HEK293 (cell line): ENCODE results near the gene ZNF217.

Experiments used
- CTCF ChIA-PET: fragments of 350-600 bp; formaldehyde crosslinking; extraction: SDS; loops from one replicate; lab custom pipeline; 2021; ENCODE audit warnings: antibody characterized with exemption; lab: Yijun Ruan, JAX
- POLR2A ChIA-PET: fragments of 300-600 bp; formaldehyde crosslinking; extraction: SDS; loops from one replicate; lab custom pipeline; 2020; ENCODE audit warnings: antibody characterized with exemption, inconsistent platforms; lab: Yijun Ruan, JAX
- H3K27ac ChIP-seq: fragments of 200-500 bp; sonication (Bioruptor generic); 2 replicates; pipeline ENCODE4 v1.5.1; 2014; ENCODE audit warnings: low read depth, low read length, control low read depth, inconsistent platforms; ENCODE audit errors: extremely low read depth
- H3K36me3 ChIP-seq, 2 experiments: fragments of 200-500 bp in 1 of 2; sonication (Bioruptor generic) in 1 of 2; 1 replicate in 1 of 2; 2 replicates in 1 of 2; pipeline ENCODE4 v1.5.1; 2014 to 2017; ENCODE audit warnings: inconsistent platforms in 2 of 2, low read length in 2 of 2; ENCODE audit not compliant: control insufficient read depth in 2 of 2, insufficient read depth in 1 of 2
- H3K4me1 ChIP-seq: fragments of 200-500 bp; sonication (Bioruptor generic); 2 replicates; pipeline ENCODE4 v1.5.1; 2014; ENCODE audit warnings: mild to moderate bottlenecking, low read length, inconsistent platforms; ENCODE audit not compliant: control insufficient read depth, insufficient read depth
- H3K4me3 ChIP-seq: 2 replicates; pipeline ENCODE4 v1.5.1; 2011; ENCODE audit warnings: low read depth, mild to moderate bottlenecking, control low read depth, low read length, moderate library complexity
- H3K9me3 ChIP-seq: fragments of 200-500 bp; sonication (Bioruptor generic); 2 replicates; pipeline ENCODE4 v1.5.1; 2014; ENCODE audit warnings: low read depth, low read length, inconsistent platforms; ENCODE audit not compliant: control insufficient read depth, insufficient read depth
- BCL11A ChIP-seq: fragments of 450-650 bp; formaldehyde crosslinking; IDR thresholded peaks from 2 replicates; pipeline ENCODE4 v1.5.1; 2016; ENCODE audit warnings: low read depth, missing biosample characterization, missing genetic modification characterization
- CTCF ChIP-seq: fragments of 450-650 bp; formaldehyde crosslinking; IDR thresholded peaks from 2 replicates; pipeline ENCODE4 v1.5.1; 2016; ENCODE audit warnings: missing biosample characterization, missing genetic modification characterization
- ELK4 ChIP-seq: IDR thresholded peaks from 2 replicates; pipeline ENCODE4 v1.6.1; 2011; ENCODE audit warnings: mild to moderate bottlenecking, low read depth, low read length, borderline replicate concordance
- INSM2 ChIP-seq: fragments of 450-650 bp; formaldehyde crosslinking; IDR thresholded peaks from 2 replicates; pipeline ENCODE4 v1.5.1; 2016; ENCODE audit warnings: missing biosample characterization, missing genetic modification characterization
- KLF9 ChIP-seq: fragments of 450-650 bp; formaldehyde crosslinking; IDR thresholded peaks from 2 replicates; pipeline ENCODE4 v1.5.1; 2016; ENCODE audit warnings: missing biosample characterization, missing genetic modification characterization, low read depth
- PRDM4 ChIP-seq: fragments of 450-650 bp; formaldehyde crosslinking; IDR thresholded peaks from 2 replicates; pipeline ENCODE4 v1.5.1; 2017; ENCODE audit warnings: missing biosample characterization, missing genetic modification characterization
- SALL2 ChIP-seq: fragments of 450-650 bp; formaldehyde crosslinking; IDR thresholded peaks from 2 replicates; pipeline ENCODE4 v1.5.0; 2017; ENCODE audit warnings: missing biosample characterization, mild to moderate bottlenecking, missing genetic modification characterization, borderline replicate concordance
- SP3 ChIP-seq: fragments of 450-650 bp; formaldehyde crosslinking; IDR thresholded peaks from 2 replicates; pipeline ENCODE4 v1.5.1; 2016; ENCODE audit warnings: missing biosample characterization, missing genetic modification characterization
- SP7 ChIP-seq: fragments of 450-650 bp; formaldehyde crosslinking; IDR thresholded peaks from 2 replicates; pipeline ENCODE4 v1.5.1; 2016; ENCODE audit warnings: missing biosample characterization, missing genetic modification characterization
- ZEB2 ChIP-seq: fragments of 450-650 bp; formaldehyde crosslinking; IDR thresholded peaks from 2 replicates; pipeline ENCODE4 v1.5.1; 2016; ENCODE audit warnings: missing biosample characterization, missing genetic modification characterization
- ZNF112 ChIP-seq: fragments of 450-650 bp; formaldehyde crosslinking; IDR thresholded peaks from 2 replicates; pipeline ENCODE4 v1.5.0; 2017; ENCODE audit warnings: missing biosample characterization, missing genetic modification characterization
- ZNF174 ChIP-seq: fragments of 450-650 bp; formaldehyde crosslinking; IDR thresholded peaks from 2 replicates; pipeline ENCODE4 v1.5.0; 2017; ENCODE audit warnings: missing biosample characterization, mild to moderate bottlenecking, missing genetic modification characterization
- ZNF175 ChIP-seq: fragments of 450-650 bp; formaldehyde crosslinking; IDR thresholded peaks from 2 replicates; pipeline ENCODE4 v1.5.1; 2016; ENCODE audit warnings: missing biosample characterization, missing genetic modification characterization
- ZNF202 ChIP-seq: fragments of 450-650 bp; formaldehyde crosslinking; IDR thresholded peaks from 2 replicates; pipeline ENCODE4 v1.5.1; 2016; ENCODE audit warnings: missing biosample characterization, missing genetic modification characterization, borderline replicate concordance
- ZNF248 ChIP-seq: fragments of 450-650 bp; formaldehyde crosslinking; IDR thresholded peaks from 2 replicates; pipeline ENCODE4 v1.5.1; 2017; ENCODE audit warnings: missing biosample characterization, missing genetic modification characterization
- ZNF350 ChIP-seq: fragments of 450-650 bp; formaldehyde crosslinking; IDR thresholded peaks from 2 replicates; pipeline ENCODE4 v1.5.0; 2017; ENCODE audit warnings: missing biosample characterization, mild to moderate bottlenecking, missing genetic modification characterization
- ZNF416 ChIP-seq: fragments of 450-650 bp; formaldehyde crosslinking; IDR thresholded peaks from 2 replicates; pipeline ENCODE4 v1.5.1; 2016; ENCODE audit warnings: missing biosample characterization, missing genetic modification characterization
- ZNF449 ChIP-seq: fragments of 450-650 bp; formaldehyde crosslinking; IDR thresholded peaks from 2 replicates; pipeline ENCODE4 v1.5.1; 2017; ENCODE audit warnings: missing biosample characterization, mild to moderate bottlenecking, missing genetic modification characterization, moderate library complexity
- ZNF473 ChIP-seq: fragments of 450-650 bp; formaldehyde crosslinking; IDR thresholded peaks from 2 replicates; pipeline ENCODE4 v1.5.1; 2017; ENCODE audit warnings: missing biosample characterization, missing genetic modification characterization
- ZNF501 ChIP-seq: fragments of 450-650 bp; formaldehyde crosslinking; IDR thresholded peaks from 2 replicates; pipeline ENCODE4 v1.5.1; 2016; ENCODE audit warnings: missing biosample characterization, missing genetic modification characterization
- ZNF549 ChIP-seq: fragments of 450-650 bp; IDR thresholded peaks from 2 replicates; pipeline ENCODE4 v1.5.1; 2018; ENCODE audit warnings: missing biosample characterization, missing genetic modification characterization, mild to moderate bottlenecking, inconsistent platforms, moderate library complexity
- ZNF621 ChIP-seq: fragments of 450-650 bp; formaldehyde crosslinking; IDR thresholded peaks from 2 replicates; pipeline ENCODE4 v1.5.1; 2017; ENCODE audit warnings: missing biosample characterization, missing genetic modification characterization
- ZNF707 ChIP-seq: fragments of 450-650 bp; formaldehyde crosslinking; IDR thresholded peaks from 2 replicates; pipeline ENCODE4 v1.5.1; 2016; ENCODE audit warnings: missing biosample characterization, missing genetic modification characterization
- ZNF747 ChIP-seq: fragments of 450-650 bp; formaldehyde crosslinking; IDR thresholded peaks from 2 replicates; pipeline ENCODE4 v1.5.1; 2016; ENCODE audit warnings: missing biosample characterization, missing genetic modification characterization
- ZNF776 ChIP-seq: fragments of 450-650 bp; formaldehyde crosslinking; IDR thresholded peaks from 2 replicates; pipeline ENCODE4 v1.5.0; 2017; ENCODE audit warnings: missing biosample characterization, missing genetic modification characterization, borderline replicate concordance
- ZNF830 ChIP-seq: fragments of 450-650 bp; IDR thresholded peaks from 2 replicates; pipeline ENCODE4 v1.5.0; 2018; ENCODE audit warnings: missing biosample characterization, missing genetic modification characterization, low read depth, mild to moderate bottlenecking, moderate library complexity
- ZSCAN16 ChIP-seq: fragments of 450-650 bp; formaldehyde crosslinking; IDR thresholded peaks from 2 replicates; pipeline ENCODE4 v1.5.1; 2016; ENCODE audit warnings: missing biosample characterization, missing genetic modification characterization
- TF ChIP-seq, protein P1 (sequence below): fragments of 450-650 bp; formaldehyde crosslinking; IDR thresholded peaks from 2 replicates; pipeline ENCODE4 v1.5.1; 2016; ENCODE audit warnings: missing biosample characterization, missing genetic modification characterization

The ZNF217 gene

DNA sequence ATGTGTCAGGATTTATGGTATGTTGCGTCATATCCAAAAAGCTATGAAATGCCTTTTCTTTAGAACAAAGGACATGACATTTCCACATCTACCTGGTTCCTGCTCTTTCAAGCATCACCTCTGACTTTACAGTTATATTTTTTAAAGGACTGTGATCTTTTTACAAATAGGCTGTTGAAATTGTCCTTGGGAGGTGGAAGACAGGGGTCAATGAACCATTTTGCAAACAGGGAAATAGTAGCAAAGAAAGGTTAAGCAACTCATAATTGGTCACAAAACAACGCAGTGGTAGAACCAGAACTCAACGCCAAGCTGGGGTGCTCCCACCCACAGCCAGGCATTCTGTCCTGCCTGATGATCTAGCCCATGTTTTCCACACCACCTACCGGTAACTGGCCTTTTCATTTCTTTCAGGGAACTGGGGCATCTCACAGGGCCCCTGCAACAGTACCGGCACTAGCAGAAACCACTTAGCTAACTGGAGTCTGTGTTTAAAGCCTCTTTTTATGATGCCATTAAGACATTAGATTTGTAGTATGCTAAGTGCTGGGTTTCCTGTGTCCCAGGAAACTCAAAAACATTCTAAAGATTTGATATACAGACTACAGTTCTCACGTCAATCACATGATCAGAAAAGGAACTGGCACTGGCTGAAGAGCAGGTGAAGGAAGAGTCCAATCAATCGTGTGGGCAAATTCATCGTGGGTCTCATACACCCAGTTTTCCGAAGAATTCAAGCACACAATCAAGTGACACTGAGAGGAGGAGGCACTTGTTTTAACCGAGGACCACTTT, 13.9 kb downstream of the ZNF217 start (continued):
- TF ChIP-seq INSM2 (tag by site-specific recombination) (no peak), ZNF549 (tag by site-specific recombination) (no peak), ZNF501 (tag by site-specific recombination) (no peak), ZNF416 (tag by site-specific recombination) (no peak), ZNF175 (tag by site-specific recombination) (no peak), ZNF747 (no peak), ZNF350 (tag by site-specific recombination) (no peak), ZEB2 (tag by site-specific recombination) (no peak; the same call in none of the 2 replicates), ZNF202 (tag by site-specific recombination) (no peak), SALL2 (tag by site-specific recombination) (no peak), ELK4 (no peak), ZNF707 (no peak), CTCF (no peak), BCL11A (no peak), ZNF248 (tag by site-specific recombination) (no peak), SP7 (tag by site-specific recombination) (no peak), KLF9 (tag by site-specific recombination) (no peak)
- TF ChIP-seq, protein P1, sequence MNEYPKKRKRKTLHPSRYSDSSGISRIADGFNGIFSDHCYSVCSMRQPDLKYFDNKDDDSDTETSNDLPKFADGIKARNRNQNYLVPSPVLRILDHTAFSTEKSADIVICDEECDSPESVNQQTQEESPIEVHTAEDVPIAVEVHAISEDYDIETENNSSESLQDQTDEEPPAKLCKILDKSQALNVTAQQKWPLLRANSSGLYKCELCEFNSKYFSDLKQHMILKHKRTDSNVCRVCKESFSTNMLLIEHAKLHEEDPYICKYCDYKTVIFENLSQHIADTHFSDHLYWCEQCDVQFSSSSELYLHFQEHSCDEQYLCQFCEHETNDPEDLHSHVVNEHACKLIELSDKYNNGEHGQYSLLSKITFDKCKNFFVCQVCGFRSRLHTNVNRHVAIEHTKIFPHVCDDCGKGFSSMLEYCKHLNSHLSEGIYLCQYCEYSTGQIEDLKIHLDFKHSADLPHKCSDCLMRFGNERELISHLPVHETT (tag by site-specific recombination): no peak

GRCh38 chr20:53579266-53579580, 14.4 kb downstream of the ZNF217 start:
- Histone ChIP-seq H3K4me3 (no peak overlapping the region), H3K4me1 (peaks cover 7% of the 10 kb centered on the region; the same call in 1 of the 2 replicates), H3K27ac (no peak overlapping the region), H3K9me3 (no peaks in the 10 kb centered on the region), H3K36me3 (peaks cover 13 to 70% of the 10 kb centered on the region in 2 experiments; a peak in 2 of 3 replicates)
- CTCF ChIA-PET: interaction anchor here (0.6 to 3.8 kb wide), 10 partner anchors 11 to 1131 kb away, joined by 3 to 39 read pairs (median 4); no protein-coding TSS in a partner anchor
- POLR2A ChIA-PET: interaction anchor here (1.7 kb wide), 1 partner anchor 160 kb away, joined by 3 read pairs; no protein-coding TSS in a partner anchor
- no peak for TF ChIP-seq ZNF473 (tag by site-specific recombination)
- no peak for TF ChIP-seq ZNF621
- no peak for TF ChIP-seq ZNF449
- no peak for TF ChIP-seq ZNF830
- TF ChIP-seq ZNF776: no peak
- TF ChIP-seq ZNF112 (tag by site-specific recombination): no peak
- no peak for TF ChIP-seq PRDM4 (tag by site-specific recombination)
- TF ChIP-seq SP3 (tag by site-specific recombination): no peak
- TF ChIP-seq ZSCAN16 (tag by site-specific recombination): no peak
- TF ChIP-seq ZNF174: no peak
